DND-41 (cell line): ENCODE results near the gene OR52J3.
"Not testable (repeated sequence)": the region's sequence is repeated elsewhere in the genome, so short reads cannot be mapped to it uniquely, and the experiment has no call there.

ENCODE experiments used
- ATAC-seq: fragments of 200-7000 bp; cut with Tn5 transposase; 3 replicates; pipeline ENCODE4 v1.9.1; 2021; ENCODE audit warnings: low read depth; ENCODE audit not compliant: insufficient read depth
- DNase-seq: peaks from one replicate; pipeline ENCODE4 v3.0.0-alpha.2; 2020
- H2AFZ ChIP-seq: 2 replicates; pipeline ENCODE4 v1.6.0; 2012; ENCODE audit warnings: low read depth, low read length
- H3K27ac ChIP-seq: 2 replicates; pipeline ENCODE4 v1.5.1; 2012; ENCODE audit warnings: low read length, inconsistent platforms
- H3K27me3 ChIP-seq: fragments of 200-600 bp; sonication (generic); 2 replicates; pipeline ENCODE4 v1.6.0; 2012; ENCODE audit warnings: low read length, mild to moderate bottlenecking, inconsistent platforms; ENCODE audit not compliant: insufficient read depth, poor library complexity
- H3K36me3 ChIP-seq: 2 replicates; pipeline ENCODE4 v1.5.1; 2012; ENCODE audit warnings: low read length, inconsistent platforms; ENCODE audit not compliant: insufficient read depth
- H3K4me1 ChIP-seq: 2 replicates; pipeline ENCODE4 v1.5.1; 2012; ENCODE audit warnings: mild to moderate bottlenecking, low read length; ENCODE audit not compliant: insufficient read depth
- H3K4me2 ChIP-seq: 2 replicates; pipeline ENCODE4 v1.6.0; 2012; ENCODE audit warnings: mild to moderate bottlenecking, moderate library complexity, low read length, inconsistent platforms; ENCODE audit not compliant: insufficient read depth
- H3K4me3 ChIP-seq, 2 experiments: fragments of 200-600 bp in 1 of 2; shearing (Covaris generic) in 1 of 2; 2 replicates each; pipeline ENCODE4 v1.5.1; 2012 to 2016; ENCODE audit warnings: inconsistent platforms in 2 of 2, low read length in 2 of 2, mild to moderate bottlenecking in 2 of 2, low read depth in 1 of 2, moderate library complexity in 1 of 2
- H3K79me2 ChIP-seq: 2 replicates; pipeline ENCODE4 v1.6.0; 2012; ENCODE audit warnings: low read length, inconsistent platforms; ENCODE audit not compliant: insufficient read depth
- H3K9ac ChIP-seq: 2 replicates; pipeline ENCODE4 v1.6.0; 2012; ENCODE audit warnings: low read depth, mild to moderate bottlenecking, inconsistent platforms, low read length, moderate library complexity
- H3K9me3 ChIP-seq: 2 replicates; pipeline ENCODE4 v1.5.1; 2012; ENCODE audit warnings: low read length, moderate library complexity, mild to moderate bottlenecking, inconsistent platforms; ENCODE audit not compliant: insufficient read depth, severe bottlenecking
- H4K20me1 ChIP-seq: 2 replicates; pipeline ENCODE4 v1.6.0; 2012; ENCODE audit warnings: low read length; ENCODE audit not compliant: insufficient read depth
- CTCF ChIP-seq: IDR thresholded peaks from 2 replicates; pipeline ENCODE4 v1.5.1; 2012; ENCODE audit warnings: borderline replicate concordance, low read length, moderate library complexity, mild to moderate bottlenecking; ENCODE audit not compliant: poor library complexity, severe bottlenecking; ENCODE audit errors: extremely low read depth
- EZH2 ChIP-seq: IDR thresholded peaks from 3 replicates; pipeline ENCODE4 v1.6.1; 2012; ENCODE audit warnings: borderline replicate concordance, low read depth, mild to moderate bottlenecking, moderate library complexity, low read length, inconsistent platforms; ENCODE audit not compliant: severe bottlenecking

The OR52J3 gene

GRCh38 chr11:5043380-5043779 lies 2.9 kb upstream of the OR52J3 start:
- Histone ChIP-seq H3K36me3 (no peaks in the 10 kb centered on the region), H3K4me3 (no peak overlapping the region), H2AFZ (no peak overlapping the region), H3K79me2 (no peaks in the 10 kb centered on the region), H3K9ac (no peak overlapping the region), H3K27ac (no peak overlapping the region), H3K27me3 (no peaks in the 10 kb centered on the region), H3K4me1 (no peaks in the 10 kb centered on the region), H4K20me1 (no peaks in the 10 kb centered on the region), H3K9me3 (no peaks in the 10 kb centered on the region), H3K4me2 (no peak overlapping the region)
- no peak for DNase-seq
- no peak for ATAC-seq
- no peak for TF ChIP-seq CTCF
- no peak for TF ChIP-seq EZH2

- H3K36me3 ChIP-seq = no peaks in the 10 kb centered on the region
- H3K9ac ChIP-seq = no peak overlapping the region
- no peak for TF ChIP-seq CTCF
- no peak for TF ChIP-seq EZH2
- H3K9me3 ChIP-seq = no peaks in the 10 kb centered on the region
- no peak overlapping the region for H3K4me2 ChIP-seq
- H3K79me2 ChIP-seq = no peaks in the 10 kb centered on the region
- no peaks in the 10 kb centered on the region for H3K27me3 ChIP-seq
- DNase-seq (no peak), ATAC-seq (no peak)
- H3K4me1 ChIP-seq = no peaks in the 10 kb centered on the region
- no peak overlapping the region for H3K4me3 ChIP-seq
- no peak overlapping the region for H2AFZ ChIP-seq
- H3K27ac ChIP-seq = no peak overlapping the region
- H4K20me1 ChIP-seq = no peaks in the 10 kb centered on the region
Observed at GRCh38 chr11:5046754-5047330, 516 bp downstream of the OR52J3 start.

GRCh38 chr11:5058679-5059078 lies 12.4 kb downstream of the OR52J3 start:
- not testable (repeated sequence) for H3K4me1 ChIP-seq, ATAC-seq, H3K4me3 ChIP-seq, H3K4me2 ChIP-seq, H3K27ac ChIP-seq, H3K9ac ChIP-seq, H3K27me3 ChIP-seq, H3K79me2 ChIP-seq, H3K9me3 ChIP-seq, DNase-seq, H3K36me3 ChIP-seq, H2AFZ ChIP-seq, H4K20me1 ChIP-seq

- no peaks in the 10 kb centered on the region for H3K27me3 ChIP-seq
- no peak for ATAC-seq
Observed at GRCh38 chr11:5059391-5059790, 13.1 kb downstream of the OR52J3 start, which contains the start of gene OR52E2. Gene OR52E2, minus strand, starts transcription at chr11:5059627. Its CDS starts 0 bp downstream, at chr11:5059627.

More at GRCh38 chr11:5059391-5059790, 13.1 kb downstream of the OR52J3 start, which contains the start of gene OR52E2:
- H3K9me3 ChIP-seq = no peaks in the 10 kb centered on the region
- no peaks in the 10 kb centered on the region for H3K79me2 ChIP-seq
- H3K4me2 ChIP-seq = no peak within 1 kb of the TSS
- H3K4me3 ChIP-seq = no peak within 1 kb of the TSS
- no peak within 1 kb of the TSS for H3K27ac ChIP-seq
- no peak within 1 kb of the TSS for H3K9ac ChIP-seq
- H4K20me1 ChIP-seq = no peaks in the 10 kb centered on the region
- TF ChIP-seq EZH2 = no peak
- no peak for TF ChIP-seq CTCF
- H3K36me3 ChIP-seq = no peaks in the 10 kb centered on the region
- H2AFZ ChIP-seq = no peak within 1 kb of the TSS
- no peaks in the 10 kb centered on the region for H3K4me1 ChIP-seq
- no peak for DNase-seq
